Coronary artery (tissue), 2 donors: ENCODE measurements around the gene NFIX.
A peak's percentile ranks its signal among the peaks of the same experiment; 100 is the strongest.

ENCODE experiments used
- DNase-seq: peaks from one replicate; pipeline ENCODE4 v3.0.0-alpha.2; 2017; ENCODE audit warnings: low spot score
- H3K27ac ChIP-seq, 2 donors: fragments of 200-600 bp; sonication (generic); one replicate each; pipeline ENCODE4 v1.5.1; 2016 to 2019
- H3K4me3 ChIP-seq: fragments of 200-600 bp; sonication (generic); 2 replicates; pipeline ENCODE4 v1.5.1; 2016; ENCODE audit warnings: mild to moderate bottlenecking, moderate library complexity
- TF ChIP-seq, protein P1 (sequence below): fragments of 200-600 bp; sonication (generic); IDR thresholded peaks from one replicate; pipeline ENCODE4 v1.5.1; 2019; ENCODE audit warnings: antibody characterized with exemption

The NFIX gene

DNA sequence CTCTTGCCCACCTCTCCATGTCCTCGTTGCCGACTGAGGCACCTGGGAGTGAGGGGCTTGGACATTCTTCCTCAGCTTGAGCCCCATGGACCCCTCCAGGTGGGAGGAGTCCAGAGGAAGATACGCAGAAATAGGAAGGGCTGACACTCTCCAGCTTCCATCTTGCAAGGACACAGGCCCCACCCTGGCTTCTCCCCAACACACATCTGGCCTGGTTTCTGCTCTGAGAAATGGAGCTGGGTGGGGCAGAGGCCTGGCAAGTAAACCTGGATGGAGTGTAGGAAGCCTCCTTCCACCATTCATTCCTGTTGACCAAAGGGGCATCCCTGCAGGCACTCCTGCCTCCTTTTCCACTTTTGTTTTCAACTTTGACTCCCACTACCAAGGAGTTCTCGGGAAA, 50.5 kb downstream of the NFIX start:
- H3K27ac ChIP-seq: peak overlapping the region in 1 of 2 donors; percentile 69
- TF ChIP-seq, protein P1, sequence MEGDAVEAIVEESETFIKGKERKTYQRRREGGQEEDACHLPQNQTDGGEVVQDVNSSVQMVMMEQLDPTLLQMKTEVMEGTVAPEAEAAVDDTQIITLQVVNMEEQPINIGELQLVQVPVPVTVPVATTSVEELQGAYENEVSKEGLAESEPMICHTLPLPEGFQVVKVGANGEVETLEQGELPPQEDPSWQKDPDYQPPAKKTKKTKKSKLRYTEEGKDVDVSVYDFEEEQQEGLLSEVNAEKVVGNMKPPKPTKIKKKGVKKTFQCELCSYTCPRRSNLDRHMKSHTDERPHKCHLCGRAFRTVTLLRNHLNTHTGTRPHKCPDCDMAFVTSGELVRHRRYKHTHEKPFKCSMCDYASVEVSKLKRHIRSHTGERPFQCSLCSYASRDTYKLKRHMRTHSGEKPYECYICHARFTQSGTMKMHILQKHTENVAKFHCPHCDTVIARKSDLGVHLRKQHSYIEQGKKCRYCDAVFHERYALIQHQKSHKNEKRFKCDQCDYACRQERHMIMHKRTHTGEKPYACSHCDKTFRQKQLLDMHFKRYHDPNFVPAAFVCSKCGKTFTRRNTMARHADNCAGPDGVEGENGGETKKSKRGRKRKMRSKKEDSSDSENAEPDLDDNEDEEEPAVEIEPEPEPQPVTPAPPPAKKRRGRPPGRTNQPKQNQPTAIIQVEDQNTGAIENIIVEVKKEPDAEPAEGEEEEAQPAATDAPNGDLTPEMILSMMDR: no peak
- H3K4me3 ChIP-seq: no peak overlapping the region
- no peak for DNase-seq

DNA sequence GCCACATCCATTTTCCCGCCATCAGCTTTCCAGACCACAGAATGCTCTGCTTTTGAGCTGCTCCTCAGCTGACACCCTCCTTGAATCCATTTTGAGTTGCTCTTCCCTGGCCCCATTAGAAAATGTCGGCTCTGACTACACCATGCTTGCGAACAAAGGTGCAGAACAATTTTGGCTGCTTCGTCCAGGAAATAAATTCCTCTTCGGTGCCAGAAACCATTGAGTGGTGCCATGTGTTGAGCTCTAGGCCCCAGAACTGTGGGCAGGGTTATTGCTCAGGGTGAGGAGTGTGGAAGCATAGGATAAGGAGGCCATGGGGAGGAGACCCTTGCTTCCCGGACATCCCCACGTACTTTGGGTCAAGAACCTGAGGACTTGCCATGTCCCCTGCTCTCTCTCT, 52.1 kb downstream of the NFIX start:
- no peak overlapping the region for H3K4me3 ChIP-seq
- DNase-seq: no peak
- TF ChIP-seq, protein P1: no peak
- peak overlapping the region in 1 of 2 donors; percentile 14 for H3K27ac ChIP-seq

DNA sequence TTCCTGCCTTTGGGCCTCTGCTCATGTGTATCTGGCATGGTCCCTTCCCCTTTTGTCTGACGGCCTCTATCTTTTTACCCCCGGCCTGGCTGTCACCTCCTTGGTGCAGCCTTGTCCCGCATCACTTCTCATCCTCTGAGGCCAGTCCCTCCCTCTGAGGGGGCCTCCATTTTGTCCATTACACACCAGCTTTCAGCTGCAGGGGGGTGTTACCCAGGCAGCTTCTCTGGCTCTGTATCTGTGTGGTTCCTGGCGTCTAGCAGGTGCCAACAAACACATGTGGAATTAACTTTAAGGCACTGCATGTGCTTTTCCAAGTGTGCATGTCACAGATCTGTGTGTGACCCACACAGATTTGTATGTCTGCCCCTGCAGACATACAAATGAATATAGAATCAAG, 55.0 kb downstream of the NFIX start:
- Histone ChIP-seq H3K4me3 (no peak overlapping the region), H3K27ac (peak overlapping the region in 1 of 2 donors; percentile 99)
- TF ChIP-seq, protein P1: no peak
- DNase-seq: no peak

DNA sequence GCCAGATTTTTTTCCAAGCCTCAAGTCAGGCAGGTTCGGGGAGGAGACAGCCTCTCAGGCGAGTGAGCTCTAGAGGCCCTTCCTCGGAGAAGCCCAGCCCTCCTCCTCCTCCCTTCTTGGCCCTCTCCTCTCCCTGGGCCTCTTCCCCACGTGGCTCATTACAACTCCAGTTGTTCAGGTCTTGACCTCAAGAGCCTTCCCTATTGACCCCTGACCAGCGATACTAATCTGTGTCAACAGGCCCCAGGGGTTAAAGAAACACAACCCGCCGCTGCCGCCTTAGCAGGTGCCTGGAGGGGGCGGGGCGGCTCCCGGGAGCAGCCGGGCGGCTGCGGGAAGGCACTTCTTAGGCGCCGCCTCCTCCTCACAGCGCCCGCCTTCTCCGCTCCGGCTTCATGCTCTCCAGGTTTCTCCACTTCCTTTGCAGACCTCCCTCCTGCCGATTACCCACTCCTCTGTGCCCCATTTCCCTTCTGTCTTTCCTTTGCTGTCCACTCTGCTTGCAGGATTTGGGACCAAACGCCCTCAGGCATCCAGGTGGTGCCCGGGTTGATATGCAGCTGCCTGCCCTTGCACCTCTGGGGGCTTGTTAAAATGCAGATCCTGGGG, 56.4 kb downstream of the NFIX start:
- Histone ChIP-seq H3K4me3 (peak overlapping the region; percentile 48), H3K27ac (peak overlapping the region; percentile 99)
- no peak for DNase-seq
- TF ChIP-seq, protein P1: no peak

DNA sequence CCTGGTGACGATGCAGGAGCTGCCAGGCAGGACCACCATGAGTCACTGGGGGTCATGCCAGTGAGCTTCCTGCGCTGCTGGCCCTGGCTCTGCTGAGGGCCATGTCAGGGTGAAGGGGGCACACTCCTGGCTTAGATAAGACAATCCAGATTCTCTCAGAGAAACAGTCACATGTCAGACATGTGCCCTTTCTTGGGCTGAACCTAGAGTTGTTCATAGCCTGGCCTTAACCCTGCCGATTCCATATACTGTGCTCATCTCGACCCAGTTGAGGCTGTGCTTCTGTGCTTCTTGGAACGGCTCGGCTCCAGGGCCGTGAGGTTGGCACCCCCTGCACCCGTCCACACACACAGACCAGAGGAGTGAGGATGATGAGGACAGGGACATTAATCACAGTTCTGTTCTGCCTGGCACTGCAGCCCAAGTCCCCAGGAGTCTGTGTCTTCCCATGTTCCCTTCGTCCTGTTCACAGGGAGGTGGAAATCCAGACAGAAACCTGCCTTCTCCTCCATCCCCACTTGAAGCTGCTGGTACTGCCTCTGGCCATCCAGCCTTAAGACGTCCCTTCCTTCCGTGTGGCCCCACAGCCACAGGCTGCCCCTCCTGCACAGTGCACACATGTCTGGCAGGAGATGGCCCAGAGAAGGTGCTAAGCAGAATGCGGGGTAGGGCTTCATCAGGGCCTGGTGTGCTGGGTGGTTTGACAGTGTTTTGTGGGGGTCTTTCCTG, 57.3 kb downstream of the NFIX start:
- peak overlapping the region; percentile 99 for H3K27ac ChIP-seq
- TF ChIP-seq, protein P1: no peak
- H3K4me3 ChIP-seq: peak overlapping the region; percentile 1
- no peak for DNase-seq

DNA sequence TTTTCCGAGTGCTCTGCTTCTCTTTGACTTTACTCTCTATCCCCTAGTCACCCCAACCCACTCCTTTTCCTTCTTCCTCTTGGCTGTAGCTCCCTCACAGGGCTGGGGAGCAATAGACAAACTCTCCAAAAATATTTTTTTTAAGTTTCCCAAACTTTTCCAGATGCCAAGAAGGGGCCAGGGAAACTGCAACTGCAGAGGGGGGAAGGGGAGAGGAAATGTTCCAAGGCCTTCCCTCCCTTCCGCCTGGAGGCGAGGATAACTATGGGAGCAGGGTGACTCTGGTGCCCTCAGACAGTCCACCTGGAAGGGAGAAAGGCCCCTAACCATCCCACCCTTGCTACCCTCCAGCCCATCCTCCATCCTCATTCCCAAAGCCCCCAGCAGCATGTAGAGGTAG, 58.0 kb downstream of the NFIX start:
- peak overlapping the region; percentile 40 for H3K4me3 ChIP-seq
- peak overlapping the region; percentile 99 for H3K27ac ChIP-seq
- TF ChIP-seq, protein P1: no peak
- DNase-seq: no peak
